ENCODE data around the gene CANX. TPM values are rescaled to one million over a fixed set of nuclear protein-coding genes. Genes with fewer than 3 reads are reported as not detected.
"Not testable (repeated sequence)": the region's sequence is repeated elsewhere in the genome, so short reads cannot be mapped to it uniquely, and the experiment has no call there.

Gene CANX
- total RNA-seq, 4 donors from 2014 or later = 185 to 282 (median 240) TPM

- H3K27me3 ChIP-seq = no peaks in the 10 kb centered on the region
- H3K36me3 ChIP-seq = no peaks in the 10 kb centered on the region
- DNase-seq (ENCODE audit: low spot score in 2 of 2) = no peak
- H3K4me3 ChIP-seq = no peak within 1 kb of the TSS
- peaks cover 30% of the 10 kb centered on the region for H3K4me1 ChIP-seq
- H3K27ac ChIP-seq = no peak within 1 kb of the TSS
- no peaks in the 10 kb centered on the region for H3K9me3 ChIP-seq
- 94% methylated on average over 5 of the region's 5 CpGs for WGBS
- TF ChIP-seq CTCF (IDR thresholded peaks at IDR 0.05) (no peak), EP300 (IDR thresholded peaks at IDR 0.05) (no peak), POLR2A (IDR thresholded peaks at IDR 0.05) (no peak), POLR2AphosphoS5 (IDR thresholded peaks at IDR 0.05) (no peak)
These were observed 17.9 kb upstream of the CANX start, which contains the start of gene CBY3 for GRCh38 chr5:179680780-179681401. Gene CBY3 (minus strand): TSS chr5:179681034. CDS start chr5:179680918, 116 bp downstream.

GRCh38 chr5:179689212-179689611 is 9.6 kb upstream of the CANX start:
- not testable (repeated sequence) for H3K27me3 ChIP-seq; H3K27ac ChIP-seq; H3K36me3 ChIP-seq; H3K4me3 ChIP-seq; DNase-seq (ENCODE audit: low spot score in 2 of 2); H3K9me3 ChIP-seq; H3K4me1 ChIP-seq
- 87% methylated on average over 9 of the region's 9 CpGs for WGBS

GRCh38 chr5:179694561-179694960 is 4.2 kb upstream of the CANX start:
- peaks cover 19% of the 10 kb centered on the region for H3K4me1 ChIP-seq
- no peak for DNase-seq (ENCODE audit: low spot score in 2 of 2)
- WGBS = 88% methylated on average over 6 of the region's 6 CpGs
- no peak overlapping the region for H3K4me3 ChIP-seq
- TF ChIP-seq CTCF (IDR thresholded peaks at IDR 0.05) = no peak
- TF ChIP-seq EP300 (IDR thresholded peaks at IDR 0.05) = no peak
- TF ChIP-seq POLR2A (IDR thresholded peaks at IDR 0.05) = no peak
- TF ChIP-seq POLR2AphosphoS5 (IDR thresholded peaks at IDR 0.05) = no peak
- no peaks in the 10 kb centered on the region for H3K36me3 ChIP-seq
- no peaks in the 10 kb centered on the region for H3K9me3 ChIP-seq
- no peak overlapping the region for H3K27ac ChIP-seq
- H3K27me3 ChIP-seq = no peaks in the 10 kb centered on the region

GRCh38 chr5:179696603-179697002 is 2.2 kb upstream of the CANX start:
- H3K4me3 ChIP-seq = no peak overlapping the region
- no peaks in the 10 kb centered on the region for H3K27me3 ChIP-seq
- 88% methylated on average over 3 of the region's 3 CpGs for WGBS
- no peak for DNase-seq (ENCODE audit: low spot score in 2 of 2)
- TF ChIP-seq EP300 (IDR thresholded peaks at IDR 0.05) (no peak), POLR2AphosphoS5 (IDR thresholded peaks at IDR 0.05) (no peak), POLR2A (IDR thresholded peaks at IDR 0.05) (no peak), CTCF (IDR thresholded peaks at IDR 0.05) (no peak)
- no peak overlapping the region for H3K27ac ChIP-seq
- peaks cover 38% of the 10 kb centered on the region for H3K4me1 ChIP-seq
- no peaks in the 10 kb centered on the region for H3K36me3 ChIP-seq
- no peaks in the 10 kb centered on the region for H3K9me3 ChIP-seq

- WGBS = 66% methylated on average over 2 of the region's 2 CpGs
- DNase-seq (ENCODE audit: low spot score in 2 of 2) = no peak
- Histone ChIP-seq H3K36me3 (no peaks in the 10 kb centered on the region), H3K27me3 (no peaks in the 10 kb centered on the region), H3K4me1 (peaks cover 38% of the 10 kb centered on the region), H3K27ac (peak overlapping the region; percentile 99), H3K9me3 (no peaks in the 10 kb centered on the region), H3K4me3 (no peak overlapping the region)
- no peak for TF ChIP-seq POLR2A (IDR thresholded peaks at IDR 0.05)
- no peak for TF ChIP-seq EP300 (IDR thresholded peaks at IDR 0.05)
- no peak for TF ChIP-seq CTCF (IDR thresholded peaks at IDR 0.05)
- TF ChIP-seq POLR2AphosphoS5 (IDR thresholded peaks at IDR 0.05) = no peak
These were observed 1.7 kb upstream of the CANX start for GRCh38 chr5:179697108-179697507.

- not testable (repeated sequence) for H3K27me3 ChIP-seq; DNase-seq (ENCODE audit: low spot score in 2 of 2); H3K9me3 ChIP-seq; H3K36me3 ChIP-seq
- peaks cover 40% of the 10 kb centered on the region for H3K4me1 ChIP-seq
- WGBS = 93% methylated on average over 15 of the region's 15 CpGs
- peak overlapping the region; percentile 92 for H3K4me3 ChIP-seq
- peak overlapping the region; percentile 99 for H3K27ac ChIP-seq
These were observed 1.2 kb upstream of the CANX start for GRCh38 chr5:179697543-179697942.

All from suprapubic skin (tissue), 4 donors.